GM18873 (cell line): Measurements from ENCODE around the gene AKR7A2.

Source experiments
- ATAC-seq: cut with Tn5 transposase; IDR thresholded peaks from one replicate; pipeline ENCODE4 v1.9.1; 2021; ENCODE audit warnings: mild to moderate bottlenecking, moderate library complexity, moderate number of reproducible peaks; ENCODE audit not compliant: unreplicated experiment, low FRiP score

AKR7A2 gene

DNA sequence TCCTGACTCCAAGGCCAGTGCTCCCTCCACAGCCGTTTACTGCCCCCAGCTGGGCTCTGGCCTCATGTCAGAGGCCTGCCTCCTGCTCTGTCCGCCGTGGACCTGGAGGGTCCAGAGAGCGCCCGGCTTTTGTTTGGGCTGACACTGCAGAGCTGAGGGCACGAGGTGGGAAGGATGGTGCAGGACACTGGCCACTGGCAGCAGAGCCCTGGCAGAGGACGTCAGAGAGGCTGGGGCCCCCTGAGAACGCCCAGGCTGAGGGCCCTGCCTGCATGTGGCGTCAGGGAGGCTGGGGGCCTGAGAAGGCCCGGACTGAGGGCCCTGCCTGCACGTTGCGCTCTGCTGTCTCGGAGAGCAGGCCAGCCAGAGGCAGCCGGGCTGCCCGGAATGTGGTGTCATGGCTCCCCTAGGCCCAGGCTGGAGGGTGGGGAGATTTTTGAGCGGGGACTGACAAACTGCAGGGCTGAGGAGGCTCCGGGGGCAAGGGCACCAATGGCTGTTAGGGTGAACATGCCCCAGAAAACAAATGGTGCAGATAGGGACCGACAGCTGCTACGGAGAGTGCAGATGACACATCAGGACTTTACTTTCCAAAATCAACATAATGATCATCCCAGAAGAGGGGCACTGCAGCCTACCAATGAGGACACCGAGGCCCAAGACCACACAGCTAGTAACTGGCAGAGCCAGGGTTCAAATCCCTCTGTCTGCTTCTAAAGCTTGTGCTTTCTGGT is 31.8 kb upstream of the AKR7A2 start:
- no peak for ATAC-seq

DNA sequence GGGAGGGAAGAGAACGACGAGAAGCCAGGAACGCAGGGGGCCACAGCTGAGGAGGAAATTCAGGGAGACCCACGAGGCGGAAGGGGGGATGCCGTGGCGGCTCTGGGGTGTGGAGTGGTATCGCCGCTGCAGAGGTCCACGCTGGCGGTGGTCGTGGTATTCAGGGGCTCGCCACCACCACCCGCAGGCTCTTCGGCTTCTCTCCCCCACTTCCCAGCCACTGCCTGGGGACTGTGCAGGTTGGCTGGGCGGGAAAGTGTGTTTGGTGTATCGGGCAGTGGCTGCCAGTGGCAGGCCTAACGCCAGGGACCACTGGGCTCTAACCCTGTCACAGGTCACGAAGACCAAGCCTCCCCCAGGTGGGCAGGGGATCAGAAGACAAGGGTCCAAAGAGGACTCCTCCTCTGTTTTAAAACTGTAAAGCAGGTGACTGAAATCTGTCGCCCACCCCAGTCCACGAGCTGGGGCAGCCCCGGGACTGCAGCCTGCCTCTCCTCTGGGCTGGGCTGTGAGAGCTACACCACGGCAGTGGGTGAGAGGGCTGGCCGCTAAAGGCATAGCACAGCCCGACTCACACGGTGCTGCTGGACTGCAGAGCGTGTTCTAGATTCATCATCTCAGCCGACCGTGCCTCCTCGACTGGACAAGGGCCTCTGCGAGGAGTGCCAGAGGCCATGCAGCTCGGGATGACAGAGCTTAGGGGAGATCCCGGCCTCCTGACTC is 31.1 kb upstream of the AKR7A2 start:
- no peak for ATAC-seq

DNA sequence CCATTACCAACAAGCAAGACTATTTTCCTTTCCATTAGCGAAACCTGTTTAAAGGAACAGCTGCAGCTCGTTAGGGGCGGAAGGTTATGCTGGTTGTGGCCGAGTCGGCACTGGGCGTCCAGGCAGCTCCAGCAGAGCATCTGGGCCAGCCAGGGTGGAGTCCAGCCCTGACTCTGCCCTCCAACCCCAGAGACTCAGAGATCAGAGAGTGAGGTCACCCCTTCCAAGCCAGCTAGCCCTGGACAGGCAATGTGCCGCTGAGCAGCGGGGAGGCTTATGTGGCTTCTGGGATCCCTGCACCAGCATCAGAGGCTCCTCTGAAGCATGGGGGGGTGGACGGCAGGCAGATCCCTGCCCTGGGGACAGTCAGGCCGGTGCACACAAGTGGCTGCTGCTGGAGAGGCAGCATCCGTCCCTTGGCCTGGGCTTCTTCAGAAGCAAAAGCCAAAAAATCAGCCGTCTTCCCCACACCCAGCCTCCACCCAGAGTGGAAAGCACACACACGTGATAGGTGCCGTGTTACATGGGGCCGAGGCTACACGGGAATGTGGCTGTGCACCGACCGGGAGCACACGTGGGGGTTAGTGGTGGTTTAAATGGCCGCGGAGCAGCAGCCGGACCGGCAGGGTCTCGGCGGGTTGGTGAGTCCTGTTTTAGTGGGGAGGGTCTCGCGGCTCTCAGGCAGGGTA is 30.3 kb upstream of the AKR7A2 start:
- no peak for ATAC-seq

DNA sequence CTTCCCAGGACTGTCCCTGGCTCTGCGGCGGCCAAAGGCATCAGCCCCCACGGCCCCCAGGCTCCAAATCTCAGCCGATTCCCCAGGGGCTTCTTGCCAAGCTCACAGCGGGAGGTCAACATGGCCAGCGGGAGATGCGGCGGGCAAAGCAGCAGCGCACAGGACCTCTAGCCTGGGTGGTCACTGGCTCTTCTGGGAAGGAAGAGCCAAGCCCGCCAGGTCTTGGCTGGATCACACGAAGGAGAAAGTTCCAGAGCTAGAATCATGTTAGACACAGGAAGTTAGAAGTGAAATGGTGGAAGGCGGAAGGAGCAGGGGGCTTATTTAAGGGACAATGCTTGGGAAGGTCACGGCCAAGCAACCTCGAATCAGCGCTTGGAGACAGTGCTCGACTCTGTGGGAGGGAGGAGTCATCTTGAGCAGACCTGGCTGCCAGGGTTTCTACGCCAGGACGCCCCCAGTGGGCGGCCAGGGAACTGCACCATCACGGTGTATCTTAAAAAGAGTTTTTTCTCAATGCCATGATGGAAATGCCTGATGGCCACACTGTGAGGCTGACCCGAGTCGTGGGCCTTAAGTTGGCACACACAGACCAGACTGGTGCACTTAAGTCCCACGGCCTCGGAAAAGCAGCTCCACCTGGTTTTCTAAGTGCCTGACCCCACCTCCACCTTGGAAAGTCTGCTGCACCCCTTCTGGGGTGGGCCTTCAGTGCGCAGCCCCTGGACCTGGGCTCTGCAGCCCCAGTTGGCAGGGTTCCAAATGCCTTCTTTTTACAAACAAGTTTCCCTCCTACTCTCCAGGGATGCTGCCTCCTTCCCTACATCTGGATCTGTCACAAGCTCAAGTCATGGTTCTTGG is 29.5 kb upstream of the AKR7A2 start:
- no peak for ATAC-seq

- no peak for ATAC-seq
These were observed 28.5 kb upstream of the AKR7A2 start for GRCh38 chr1:19340387-19340937.

DNA sequence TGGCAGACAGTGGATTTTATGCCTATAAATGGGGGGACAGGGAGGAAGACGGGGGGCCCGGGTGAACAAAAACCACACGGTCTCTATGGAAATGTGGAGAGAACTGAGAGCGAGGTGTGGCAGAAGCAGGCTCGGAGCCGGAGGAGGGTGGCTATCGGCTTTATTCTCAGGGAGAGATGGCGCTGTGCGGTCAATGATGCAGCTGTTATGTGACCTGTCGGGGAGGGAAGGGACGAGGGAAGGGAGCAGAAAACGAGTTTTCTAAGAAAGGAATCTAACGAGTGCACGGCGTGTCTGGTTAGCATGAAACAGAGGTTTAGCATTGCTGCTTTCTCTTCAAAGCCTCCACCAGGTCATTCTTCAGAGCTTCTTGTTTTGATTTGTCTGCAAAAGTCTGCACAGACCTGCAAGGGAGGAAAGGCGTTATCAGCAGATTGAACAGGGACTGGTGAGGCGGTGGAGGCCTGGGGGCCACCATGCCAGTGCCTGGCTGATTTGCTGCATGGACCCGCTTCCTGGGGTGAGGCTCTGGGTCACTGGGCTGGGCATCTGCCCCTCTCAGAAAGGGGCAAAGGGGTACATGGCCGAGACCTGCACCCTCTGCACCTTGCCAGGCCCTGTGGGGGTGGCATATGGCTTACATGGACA is 27.4 kb upstream of the AKR7A2 start:
- no peak for ATAC-seq

DNA sequence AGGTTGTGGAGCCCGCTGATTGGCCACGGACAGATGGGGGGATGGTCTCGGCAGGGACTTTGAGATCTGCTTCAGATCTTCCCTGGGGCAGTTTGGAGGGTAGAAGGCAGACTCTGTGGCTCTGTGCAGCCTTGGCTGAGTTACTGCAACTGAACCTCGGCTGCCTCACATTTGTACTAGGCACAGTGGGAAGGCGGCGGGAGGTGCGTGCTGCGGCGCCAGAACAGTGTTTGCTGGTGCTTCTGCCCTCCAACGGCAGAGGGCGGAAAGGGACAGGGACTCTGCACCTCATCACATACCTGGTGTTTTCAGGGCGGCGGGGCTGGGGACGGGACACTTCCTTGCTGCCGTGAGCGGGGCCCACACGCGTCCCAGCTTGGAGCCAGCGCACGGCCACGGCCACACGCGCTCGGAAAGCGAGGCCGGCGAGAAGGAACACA is 26.4 kb upstream of the AKR7A2 start:
- ATAC-seq: no peak

- ATAC-seq: no peak
These were observed 25.3 kb upstream of the AKR7A2 start for GRCh38 chr1:19337289-19337688.

DNA sequence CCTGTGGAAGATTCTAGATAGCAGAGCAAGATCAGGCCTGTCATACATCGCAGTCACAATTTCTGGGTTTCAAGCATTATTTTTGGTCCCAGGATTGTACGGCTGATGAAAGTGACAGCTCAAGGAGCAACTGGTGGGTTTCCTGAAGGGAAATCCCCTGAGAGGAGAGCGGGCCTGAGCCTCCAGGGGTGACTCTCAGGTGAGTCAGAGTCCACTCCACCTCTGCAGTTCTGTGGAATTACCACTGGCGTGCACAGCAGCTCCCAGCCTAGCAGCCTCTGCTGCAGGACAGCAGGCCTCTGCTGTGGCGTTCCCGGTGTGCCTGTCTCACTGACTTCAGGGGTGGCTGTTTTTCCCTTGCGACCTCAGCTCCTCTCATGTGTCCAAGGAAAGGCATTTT is 24.6 kb upstream of the AKR7A2 start:
- ATAC-seq: no peak

GRCh38 chr1:19333587-19334354 is 21.8 kb upstream of the AKR7A2 start:
- no peak for ATAC-seq

- no peak for ATAC-seq
These were observed 20.9 kb upstream of the AKR7A2 start for GRCh38 chr1:19332832-19333231.

DNA sequence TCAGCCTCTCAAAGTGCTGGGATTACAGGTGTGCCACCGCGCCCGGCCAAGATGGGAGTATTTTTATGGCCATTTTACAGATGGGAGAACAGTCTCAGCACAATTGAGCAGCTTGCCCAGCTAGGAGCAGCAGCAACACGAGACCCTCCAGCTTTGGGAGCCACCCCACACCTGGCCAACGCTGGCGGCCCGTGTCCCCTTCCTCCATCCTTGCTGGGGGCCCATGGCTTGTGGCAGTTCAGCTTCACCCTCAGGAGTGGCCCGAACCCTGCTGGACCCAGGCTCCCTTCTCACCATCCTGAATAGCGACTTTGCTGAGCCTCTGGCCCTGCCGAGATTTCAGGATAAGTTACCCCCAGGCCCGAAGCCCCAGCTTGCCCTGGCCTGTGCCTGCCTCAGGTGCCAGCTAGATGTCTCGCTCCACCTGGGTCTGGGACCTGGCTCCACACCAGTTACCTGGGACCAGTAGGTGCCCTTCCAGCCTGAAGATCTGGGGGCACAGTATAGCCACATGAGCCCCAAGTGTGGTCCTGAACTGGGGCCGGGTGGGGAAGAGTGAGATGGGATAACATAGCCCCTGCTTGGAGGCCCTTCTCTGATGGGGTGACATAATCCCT is 19.4 kb upstream of the AKR7A2 start:
- no peak for ATAC-seq

DNA sequence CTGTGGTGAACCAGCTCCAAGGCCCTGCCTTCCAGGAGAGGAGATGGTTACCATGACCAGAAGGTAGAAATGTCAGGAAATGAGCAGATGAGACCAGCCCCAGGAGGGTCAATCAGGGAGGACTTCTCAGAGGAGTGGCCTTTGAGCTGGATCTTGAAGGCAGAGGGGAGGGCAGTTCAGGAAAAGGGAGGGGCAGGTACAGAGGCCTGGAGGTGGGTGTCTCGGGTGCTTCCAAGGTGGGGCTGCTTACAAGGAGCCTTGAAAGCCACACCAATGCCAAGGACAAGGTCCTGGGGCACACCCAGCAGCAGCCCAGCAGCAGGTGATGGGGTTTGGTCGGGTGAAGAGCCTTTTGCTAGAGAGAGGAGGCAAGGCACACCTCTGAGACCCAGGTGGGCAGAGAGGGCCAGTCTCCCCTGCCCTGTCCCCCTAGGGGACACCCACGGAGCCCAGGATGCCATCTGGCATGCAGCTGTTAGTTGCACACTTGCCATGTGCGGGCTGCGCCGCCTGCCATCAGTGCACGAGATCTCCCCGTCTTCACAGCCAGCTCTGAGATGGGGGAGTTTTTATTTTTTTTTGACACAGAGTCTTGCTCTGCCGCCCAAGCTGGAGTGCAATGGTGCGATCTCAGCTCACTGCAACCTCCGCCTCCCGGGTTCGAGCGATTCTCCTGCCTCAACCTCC is 18.6 kb upstream of the AKR7A2 start:
- ATAC-seq: no peak

- ATAC-seq: no peak
These were observed 17.7 kb upstream of the AKR7A2 start for GRCh38 chr1:19329611-19330010.

GRCh38 chr1:19329188-19329587 is 17.2 kb upstream of the AKR7A2 start:
- ATAC-seq: no peak

GRCh38 chr1:19328486-19328885 is 16.5 kb upstream of the AKR7A2 start:
- no peak for ATAC-seq

- ATAC-seq: no peak
These were observed 15.8 kb upstream of the AKR7A2 start for GRCh38 chr1:19327736-19328135.

GRCh38 chr1:19327301-19327700 is 15.4 kb upstream of the AKR7A2 start:
- no peak for ATAC-seq
